Osteoblast (primary cell): Measurements from ENCODE around the gene STYXL1. TPM values are rescaled to one million over a fixed set of nuclear protein-coding genes. Genes with fewer than 3 reads are reported as not detected.
"Not testable (repeated sequence)": the region's sequence is repeated elsewhere in the genome, so short reads cannot be mapped to it uniquely, and the experiment has no call there.

Source experiments
- DNase-seq: peaks from one replicate; pipeline ENCODE4 v3.0.0; 2011; ENCODE audit warnings: low spot score, mixed read lengths; ENCODE audit not compliant: insufficient read length; ENCODE audit errors: missing footprints
- H2AFZ ChIP-seq: 2 replicates; pipeline ENCODE4 v1.6.0; 2011; ENCODE audit warnings: mild to moderate bottlenecking, low read length
- H3K27ac ChIP-seq: 2 replicates; pipeline ENCODE4 v1.5.1; 2011; ENCODE audit warnings: mild to moderate bottlenecking, low read depth, low read length, moderate library complexity
- H3K27me3 ChIP-seq: 2 replicates; pipeline ENCODE4 v1.6.0; 2012; ENCODE audit warnings: mild to moderate bottlenecking, control low read depth, inconsistent platforms, low read length, moderate library complexity; ENCODE audit not compliant: insufficient read depth
- H3K36me3 ChIP-seq: 2 replicates; pipeline ENCODE4 v1.5.1; 2011; ENCODE audit warnings: mild to moderate bottlenecking, low read length, control low read depth, moderate library complexity; ENCODE audit not compliant: insufficient read depth
- H3K4me1 ChIP-seq: 2 replicates; pipeline ENCODE4 v1.5.1; 2011; ENCODE audit warnings: mild to moderate bottlenecking, low read length, control low read depth, moderate library complexity; ENCODE audit not compliant: insufficient read depth
- H3K4me2 ChIP-seq: 2 replicates; pipeline ENCODE4 v1.6.0; 2011; ENCODE audit warnings: mild to moderate bottlenecking, low read length; ENCODE audit not compliant: insufficient read depth
- H3K4me3 ChIP-seq: fragments of 200-600 bp; sonication (generic); 3 replicates; pipeline ENCODE4 v1.5.1; 2012; ENCODE audit warnings: mild to moderate bottlenecking, low read length, inconsistent platforms; ENCODE audit not compliant: insufficient read depth
- H3K79me2 ChIP-seq: 2 replicates; pipeline ENCODE4 v1.6.0; 2012; ENCODE audit warnings: mild to moderate bottlenecking, low read length, control low read depth, inconsistent platforms; ENCODE audit not compliant: insufficient read depth
- H3K9me3 ChIP-seq: 2 replicates; pipeline ENCODE4 v1.5.1; 2011; ENCODE audit warnings: low read depth, low read length, control low read depth
- H4K20me1 ChIP-seq: 2 replicates; pipeline ENCODE4 v1.6.0; 2012; ENCODE audit warnings: mild to moderate bottlenecking, low read length, control low read depth; ENCODE audit not compliant: insufficient read depth
- total RNA-seq: library from RNA; depleted of rRNA; stranded (reverse); fragments of >200 nt; gene quantifications from 2 replicates; pipeline ENCODE4 v1.2.3, GENCODE V29; 2012
- TF ChIP-seq, protein P1 (sequence below): IDR thresholded peaks from 2 replicates; pipeline ENCODE4 v1.5.1; 2011; ENCODE audit warnings: mild to moderate bottlenecking, low read depth, low read length, moderate library complexity; ENCODE audit errors: extremely low read depth

The STYXL1 gene
- total RNA-seq, 1 donor = 23.9 TPM

DNA sequence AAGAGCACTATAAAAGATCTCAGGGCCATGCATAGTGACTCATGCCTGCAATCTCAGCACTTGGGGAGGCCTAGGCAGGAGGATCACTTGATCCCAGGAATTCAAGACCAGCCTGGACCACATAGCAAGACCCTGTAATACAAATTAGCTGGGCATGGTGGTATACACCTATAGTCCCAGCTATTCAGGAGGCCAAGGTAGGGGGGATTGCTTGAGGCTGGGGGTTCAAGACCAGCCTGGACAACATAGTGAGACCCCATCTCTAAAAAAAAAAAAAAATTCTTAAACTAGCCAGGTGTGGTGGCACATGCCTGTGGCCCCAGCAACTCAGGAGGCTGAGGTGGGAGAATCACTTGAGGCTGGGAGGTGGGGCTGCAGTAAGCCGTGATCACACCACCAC lies 15.8 kb downstream of the STYXL1 start:
- H3K27ac ChIP-seq = no peak overlapping the region
- H3K9me3 ChIP-seq = no peaks in the 10 kb centered on the region
- DNase-seq = no peak
- TF ChIP-seq, protein P1, sequence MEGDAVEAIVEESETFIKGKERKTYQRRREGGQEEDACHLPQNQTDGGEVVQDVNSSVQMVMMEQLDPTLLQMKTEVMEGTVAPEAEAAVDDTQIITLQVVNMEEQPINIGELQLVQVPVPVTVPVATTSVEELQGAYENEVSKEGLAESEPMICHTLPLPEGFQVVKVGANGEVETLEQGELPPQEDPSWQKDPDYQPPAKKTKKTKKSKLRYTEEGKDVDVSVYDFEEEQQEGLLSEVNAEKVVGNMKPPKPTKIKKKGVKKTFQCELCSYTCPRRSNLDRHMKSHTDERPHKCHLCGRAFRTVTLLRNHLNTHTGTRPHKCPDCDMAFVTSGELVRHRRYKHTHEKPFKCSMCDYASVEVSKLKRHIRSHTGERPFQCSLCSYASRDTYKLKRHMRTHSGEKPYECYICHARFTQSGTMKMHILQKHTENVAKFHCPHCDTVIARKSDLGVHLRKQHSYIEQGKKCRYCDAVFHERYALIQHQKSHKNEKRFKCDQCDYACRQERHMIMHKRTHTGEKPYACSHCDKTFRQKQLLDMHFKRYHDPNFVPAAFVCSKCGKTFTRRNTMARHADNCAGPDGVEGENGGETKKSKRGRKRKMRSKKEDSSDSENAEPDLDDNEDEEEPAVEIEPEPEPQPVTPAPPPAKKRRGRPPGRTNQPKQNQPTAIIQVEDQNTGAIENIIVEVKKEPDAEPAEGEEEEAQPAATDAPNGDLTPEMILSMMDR = no peak
- H4K20me1 ChIP-seq = peaks cover 6% of the 10 kb centered on the region
- H3K4me1 ChIP-seq = peaks cover under 1% of the 10 kb centered on the region
- no peak overlapping the region for H3K4me2 ChIP-seq
- H3K27me3 ChIP-seq = no peaks in the 10 kb centered on the region
- peaks cover 12% of the 10 kb centered on the region for H3K36me3 ChIP-seq
- H3K4me3 ChIP-seq = no peak overlapping the region
- no peak overlapping the region for H2AFZ ChIP-seq
- peaks cover 12% of the 10 kb centered on the region for H3K79me2 ChIP-seq

DNA sequence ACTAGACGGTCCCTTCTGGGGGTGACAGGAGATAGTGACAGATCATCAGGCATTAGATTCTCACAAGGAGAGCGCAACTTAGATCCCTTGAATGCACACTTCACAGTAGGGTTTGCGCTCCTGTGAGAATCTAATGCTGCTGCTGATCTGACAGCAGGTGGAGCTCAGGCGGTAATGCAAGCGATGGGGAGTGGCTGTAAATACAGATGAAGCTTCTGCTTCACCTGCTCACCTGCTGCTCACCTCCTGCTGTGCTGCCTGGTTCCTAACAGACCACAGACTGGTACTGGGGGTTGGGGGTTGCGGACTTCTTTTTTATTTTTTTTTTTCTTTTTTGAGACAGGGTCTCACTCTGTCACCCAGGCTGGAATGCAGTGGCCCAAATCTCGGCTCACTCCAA lies 18.1 kb downstream of the STYXL1 start:
- H3K4me3 ChIP-seq, H3K27ac ChIP-seq, H4K20me1 ChIP-seq, H3K79me2 ChIP-seq, H3K27me3 ChIP-seq, H2AFZ ChIP-seq, H3K4me1 ChIP-seq, DNase-seq, H3K4me2 ChIP-seq, H3K9me3 ChIP-seq: not testable (repeated sequence)
- peaks cover 21% of the 10 kb centered on the region for H3K36me3 ChIP-seq

DNA sequence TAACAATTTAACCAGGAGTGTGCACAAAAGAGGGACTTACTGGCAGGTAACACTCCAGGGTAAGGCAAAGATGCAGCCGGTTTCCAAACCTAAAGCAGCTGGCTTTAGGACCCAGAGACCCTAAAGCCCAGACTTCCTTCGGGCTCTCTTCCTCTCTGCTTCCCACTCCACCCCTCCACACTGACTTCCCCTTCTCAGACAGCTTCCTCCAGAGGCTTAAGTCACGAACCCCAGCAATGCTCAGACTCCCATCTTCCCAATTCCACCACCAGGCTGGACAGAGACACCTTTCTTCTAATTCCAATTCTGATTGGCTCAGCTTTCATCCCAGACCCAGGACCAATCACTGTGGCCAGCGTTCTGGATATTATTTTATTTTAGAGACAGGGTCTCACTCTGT lies 24.8 kb downstream of the STYXL1 start:
- Histone ChIP-seq H2AFZ (no peak overlapping the region), H3K27me3 (no peaks in the 10 kb centered on the region), H4K20me1 (peaks cover 6% of the 10 kb centered on the region), H3K36me3 (peaks cover 49% of the 10 kb centered on the region), H3K4me1 (no peaks in the 10 kb centered on the region), H3K9me3 (no peaks in the 10 kb centered on the region), H3K4me2 (no peak overlapping the region), H3K27ac (no peak overlapping the region), H3K4me3 (no peak overlapping the region), H3K79me2 (no peaks in the 10 kb centered on the region)
- TF ChIP-seq, protein P1 = no peak
- no peak for DNase-seq

DNA sequence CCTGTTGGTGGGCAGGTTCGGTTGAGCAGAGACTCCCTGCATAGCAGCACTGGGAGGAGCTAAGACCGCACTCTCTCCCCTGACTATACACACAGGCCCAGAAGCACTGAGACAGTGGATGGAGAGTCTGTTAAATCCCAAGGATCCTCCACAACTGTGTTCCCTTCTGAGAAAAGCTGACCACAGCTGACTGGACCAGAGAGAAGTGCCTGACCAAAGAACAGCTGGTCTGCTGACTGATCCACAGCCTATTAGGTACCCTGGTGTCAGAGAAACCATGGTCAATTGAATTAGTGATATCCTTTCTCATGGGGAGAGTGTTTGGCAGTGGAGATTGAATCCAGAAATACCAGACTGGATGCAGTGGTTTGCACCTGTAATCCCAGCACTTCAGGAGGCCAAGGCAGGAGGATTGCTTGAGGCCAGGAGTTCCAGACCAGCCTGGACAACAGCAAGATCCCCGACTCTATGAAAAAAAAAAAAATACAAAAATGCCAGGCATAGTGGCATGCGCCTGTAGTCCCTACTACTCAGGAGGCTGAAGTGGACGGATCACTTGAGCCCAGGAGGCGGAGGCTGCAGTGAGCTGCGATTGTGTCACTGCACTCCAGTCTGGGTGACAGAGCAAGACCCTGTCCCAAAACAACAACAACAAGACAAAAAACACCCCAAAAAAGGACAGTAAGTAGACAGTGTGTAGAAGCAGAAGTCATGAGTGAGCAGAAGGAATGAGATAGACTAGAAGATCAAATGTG lies 25.6 kb downstream of the STYXL1 start:
- TF ChIP-seq, protein P1 = no peak
- H3K4me3 ChIP-seq = no peak overlapping the region
- H2AFZ ChIP-seq = no peak overlapping the region
- no peaks in the 10 kb centered on the region for H3K4me1 ChIP-seq
- no peak overlapping the region for H3K4me2 ChIP-seq
- no peaks in the 10 kb centered on the region for H3K27me3 ChIP-seq
- peaks cover 46% of the 10 kb centered on the region for H3K36me3 ChIP-seq
- H4K20me1 ChIP-seq = peaks cover 6% of the 10 kb centered on the region
- H3K27ac ChIP-seq = no peak overlapping the region
- H3K9me3 ChIP-seq = no peaks in the 10 kb centered on the region
- DNase-seq = no peak
- H3K79me2 ChIP-seq = no peaks in the 10 kb centered on the region
